GM12878 (cell line): ENCODE data around the gene ADAMTS18. TPM values are rescaled to one million over a fixed set of nuclear protein-coding genes. Genes with fewer than 3 reads are reported as not detected.

Experiments used
- ATAC-seq: fragments of 200-7000 bp; cut with Tn5 transposase; 3 replicates; pipeline ENCODE4 v1.9.1; 2020; ENCODE audit warnings: mild to moderate bottlenecking, moderate library complexity
- BruUV-seq: library from RNA; stranded (reverse); fragments of 400-500 nt; replicated peaks from 2 replicates; lab custom pipeline; 2021; lab: Mats Ljungman, UMichigan
- CTCF ChIA-PET: fragments of 300-600 bp; sonication (Branson Sonifier 250); formaldehyde crosslinking; extraction: SDS; loops from one replicate; lab custom pipeline; 2021; ENCODE audit warnings: inconsistent platforms; lab: Yijun Ruan, JAX
- POLR2A ChIA-PET: fragments of 350-600 bp; formaldehyde crosslinking; extraction: SDS; loops from one replicate; lab custom pipeline; 2021; ENCODE audit warnings: inconsistent platforms; lab: Charles Lee
- RAD21 ChIA-PET: fragments of 300-600 bp; sonication (Branson Sonifier 250); formaldehyde crosslinking; loops from one replicate; lab custom pipeline; 2023; ENCODE audit warnings: antibody characterized with exemption; ENCODE audit not compliant: unreplicated experiment; lab: Charles Lee
- SMC1A ChIA-PET: fragments of 300-600 bp; sonication (Branson Sonifier 250); formaldehyde crosslinking; loops from one replicate; lab custom pipeline; 2023; ENCODE audit not compliant: unreplicated experiment, uncharacterized antibody; lab: Charles Lee
- DNase-seq: peaks from one replicate; pipeline ENCODE4 v3.0.0-alpha.2; 2011; ENCODE audit warnings: low read depth, low spot score
- FAIRE-seq: peaks from 3 replicates; lab custom pipeline; 2011; peaks lifted over from hg19 to GRCh38; lab: Jason Lieb, UNC
- H2AFZ ChIP-seq: 2 replicates; pipeline ENCODE4 v1.6.0; 2011; ENCODE audit warnings: low read depth, low read length, control low read depth; ENCODE audit not compliant: control insufficient read depth
- H3K27ac ChIP-seq: 2 replicates; pipeline ENCODE4 v1.5.1; 2011; ENCODE audit warnings: control low read depth; ENCODE audit not compliant: control insufficient read depth, insufficient read depth
- H3K27me3 ChIP-seq, 2 experiments: replicated peaks in 1 of 2; 2 replicates each; pipeline versions ENCODE4 v1.6.0 to v1.6.1; 2011; ENCODE audit warnings: low read length in 1 of 2; ENCODE audit not compliant: control insufficient read depth in 2 of 2, insufficient read depth in 2 of 2
- H3K36me3 ChIP-seq, 2 experiments: 2 replicates each; pipeline ENCODE4 v1.5.1; 2011; ENCODE audit warnings: low read length in 1 of 2; ENCODE audit not compliant: control insufficient read depth in 2 of 2, insufficient read depth in 2 of 2
- H3K4me1 ChIP-seq: 2 replicates; pipeline ENCODE4 v1.6.1; 2011; ENCODE audit warnings: mild to moderate bottlenecking, low read length, moderate library complexity, mixed read lengths; ENCODE audit not compliant: control insufficient read depth, insufficient read depth
- H3K4me2 ChIP-seq: 2 replicates; pipeline ENCODE4 v1.6.0; 2011; ENCODE audit warnings: control low read depth; ENCODE audit not compliant: control insufficient read depth, insufficient read depth
- H3K4me3 ChIP-seq: fragments of 200-600 bp; sonication (generic); 2 replicates; pipeline ENCODE4 v1.5.1; 2016
- H3K79me2 ChIP-seq: 2 replicates; pipeline ENCODE4 v1.6.0; 2011; ENCODE audit warnings: low read length; ENCODE audit not compliant: control insufficient read depth, insufficient read depth
- H3K9ac ChIP-seq: 2 replicates; pipeline ENCODE4 v1.8.0; 2011; ENCODE audit warnings: low read length, control low read depth, mixed read lengths; ENCODE audit not compliant: control insufficient read depth, insufficient read depth
- H3K9me3 ChIP-seq: replicated peaks from 3 replicates; pipeline ENCODE4 v1.5.1; 2011; ENCODE audit warnings: mild to moderate bottlenecking, low read length; ENCODE audit not compliant: control insufficient read depth, insufficient read depth
- H4K20me1 ChIP-seq: 2 replicates; pipeline ENCODE4 v1.6.0; 2011; ENCODE audit not compliant: control insufficient read depth, insufficient read depth
- BCL3 ChIP-seq: IDR thresholded peaks from 2 replicates; pipeline ENCODE4 v1.6.1; 2011; ENCODE audit warnings: borderline replicate concordance, low read depth, mild to moderate bottlenecking, moderate library complexity, low read length; ENCODE audit not compliant: insufficient read depth, poor library complexity, severe bottlenecking
- CREB1 ChIP-seq: IDR thresholded peaks from 2 replicates; pipeline ENCODE4 v1.6.1; 2012; ENCODE audit warnings: low read depth, mild to moderate bottlenecking, inconsistent platforms
- ETV6 ChIP-seq, 2 experiments: fragments of 450-650 bp in 1 of 2; IDR thresholded peaks in 1 of 2; conservative IDR thresholded peaks in 1 of 2; 2 replicates each; pipeline ENCODE4 v1.6.1; 2014; ENCODE audit warnings: antibody characterized with exemption in 1 of 2, borderline replicate concordance in 1 of 2, low read depth in 1 of 2, mild to moderate bottlenecking in 1 of 2, moderate library complexity in 1 of 2
- FOS ChIP-seq: IDR thresholded peaks from 3 replicates; pipeline ENCODE4 v1.6.1; 2011; ENCODE audit warnings: borderline replicate concordance; ENCODE audit not compliant: insufficient read length; ENCODE audit errors: extremely low read depth
- FOXK2 ChIP-seq: fragments of 450-650 bp; IDR thresholded peaks from 2 replicates; pipeline ENCODE4 v1.6.1; 2017; ENCODE audit warnings: mild to moderate bottlenecking, moderate library complexity
- FOXM1 ChIP-seq: IDR thresholded peaks from 2 replicates; pipeline ENCODE4 v1.6.1; 2012; ENCODE audit warnings: low read depth, mild to moderate bottlenecking, inconsistent platforms, low read length, moderate library complexity
- GATAD2B ChIP-seq: fragments of 450-650 bp; conservative IDR thresholded peaks from 2 replicates; pipeline ENCODE4 v1.6.1; 2017; ENCODE audit warnings: low read depth, mild to moderate bottlenecking, moderate library complexity
- HDAC2 ChIP-seq: fragments of 200-600 bp; sonication (generic); IDR thresholded peaks from 2 replicates; pipeline ENCODE4 v1.6.1; 2017
- HDGF ChIP-seq: fragments of 450-650 bp; IDR thresholded peaks from 2 replicates; pipeline ENCODE4 v1.6.1; 2016; ENCODE audit warnings: antibody characterized with exemption
- IRF4 ChIP-seq: IDR thresholded peaks from 2 replicates; pipeline ENCODE4 v1.6.1; 2011; ENCODE audit warnings: low read depth, low read length
- JUNB ChIP-seq: IDR thresholded peaks from 2 replicates; pipeline ENCODE4 v1.6.1; 2016; ENCODE audit warnings: antibody characterized with exemption, mild to moderate bottlenecking
- MEF2A ChIP-seq: IDR thresholded peaks from 2 replicates; pipeline ENCODE4 v1.6.1; 2011; ENCODE audit warnings: low read depth, mild to moderate bottlenecking, low read length, moderate library complexity; ENCODE audit not compliant: insufficient read depth
- MLLT1 ChIP-seq: fragments of 450-650 bp; IDR thresholded peaks from 2 replicates; pipeline ENCODE4 v1.6.1; 2016; ENCODE audit warnings: mild to moderate bottlenecking
- MTA3 ChIP-seq: IDR thresholded peaks from 2 replicates; pipeline ENCODE4 v1.6.1; 2012; ENCODE audit warnings: low read length, inconsistent platforms, borderline replicate concordance
- NKRF ChIP-seq: fragments of 450-650 bp; conservative IDR thresholded peaks from 2 replicates; pipeline ENCODE4 v1.6.1; 2017; ENCODE audit warnings: mild to moderate bottlenecking, moderate library complexity
- POU2F2 ChIP-seq: IDR thresholded peaks from 3 replicates; pipeline ENCODE4 v1.6.1; 2011; ENCODE audit warnings: low read depth, mild to moderate bottlenecking, low read length, borderline replicate concordance
- SMARCA5 ChIP-seq: fragments of 450-650 bp; IDR thresholded peaks from 2 replicates; pipeline ENCODE4 v1.6.1; 2017; ENCODE audit warnings: mild to moderate bottlenecking
- ZNF274 ChIP-seq: IDR thresholded peaks from one replicate; pipeline ENCODE4 v1.8.0; 2011; ENCODE audit not compliant: insufficient read length, insufficient read depth
- WGBS: methylation state at CpG from one replicate; pipeline ENCODE4 v1.1.6; 2016; ENCODE audit warnings: low lambda C conversion rate; ENCODE audit not compliant: insufficient replicate concordance, insufficient coverage; ENCODE audit errors: missing lambda C conversion rate; 5-methylcytosine and 5-hydroxymethylcytosine counted together
- in situ Hi-C: fragments of 300-500 bp; cut with MboI; formaldehyde crosslinking; loops from 9 replicates; pipeline ENCODE4 v1.14.3; 2018; ENCODE audit warnings: mixed read lengths
- intact Hi-C: fragments of 100-400 bp; cut with micrococcal nuclease; formaldehyde crosslinking; loops from one replicate; pipeline ENCODE4 v1.14.2; 2022; ENCODE audit not compliant: unreplicated experiment
- polyA plus RNA-seq, 11 experiments: library from polyadenylated mRNA; depleted of rRNA in 4 of 11; unstranded in 6 of 11; stranded (reverse) in 5 of 11; fragments of >200 nt; fragmentation: Nextera tagmentation in 4 of 11; fragmentation: Illumina TruSeq in 1 of 11; extraction: Ambion mirVana in 4 of 11; extraction: Trizol in 1 of 11; gene quantifications; 1 replicate in 1 of 11; 2 replicates in 10 of 11; pipeline versions ENCODE4 v1.2.1 to v1.2.3, GENCODE V29; 2011 to 2016; ENCODE audit warnings: inconsistent platforms in 2 of 11, missing spikeins in 2 of 11, low read depth in 1 of 11
- total RNA-seq, 4 experiments: library from RNA; depleted of rRNA in 3 of 4; stranded (reverse); fragments of >200 nt in 3 of 4; fragmentation: Illumina TruSeq in 1 of 4; extraction: Trizol in 1 of 4; gene quantifications; 2 replicates each; pipeline versions ENCODE4 v1.2.1 to v1.2.3, GENCODE V29; 2013 to 2021

The ADAMTS18 gene
- total and polyA plus RNA-seq, 10 of the 15 experiments (the other 5 are each of a cell fraction or from before 2014, with no cell fraction given), result not detected

GRCh38 chr16:77300256-77300655 is 134.6 kb downstream of the ADAMTS18 start (continued):
- no peak for TF ChIP-seq IRF4

GRCh38 chr16:77299395-77299794 is 135.4 kb downstream of the ADAMTS18 start:
- DNase-seq (peak; percentile 17), ATAC-seq (peak; percentile 59), FAIRE-seq (peak; percentile 31)
- in situ Hi-C loops (no loop called here), intact Hi-C loops (no loop called here)
- ChIA-PET POLR2A (no interaction called here), SMC1A (no interaction called here), RAD21 (no interaction called here), CTCF (interaction anchor here (0.7 kb wide), 1 partner anchor 1593 kb away, joined by 3 read pairs; no protein-coding TSS in a partner anchor)
- no TSS peak for BruUV-seq
- 6% methylated on average over 1 of the region's 1 CpG for WGBS
- Histone ChIP-seq H3K9me3 (no peaks in the 10 kb centered on the region), H3K79me2 (no peaks in the 10 kb centered on the region), H3K4me2 (no peak overlapping the region), H3K9ac (no peak overlapping the region), H3K27me3 (no peaks in the 10 kb centered on the region), H3K4me3 (no peak overlapping the region), H4K20me1 (no peaks in the 10 kb centered on the region), H2AFZ (no peak overlapping the region), H3K36me3 (no peaks in the 10 kb centered on the region), H3K27ac (no peak overlapping the region), H3K4me1 (no peaks in the 10 kb centered on the region; the same call in 1 of the 2 replicates)
- TF ChIP-seq FOS (no peak), MTA3 (no peak), NKRF (no peak), FOXK2 (no peak), HDGF (no peak), BCL3 (no peak), ETV6 (conservative IDR thresholded peaks at IDR 0.05 in 1 of 2, IDR thresholded peaks at IDR 0.05 in 1 of 2; ENCODE audit: borderline replicate concordance in 1 of 2, low read depth in 1 of 2) (0 out of 4 replicates have a peak, but pooled peaks of 1 of the 2 experiments have one; percentile 45), POU2F2 (no peak), FOXM1 (no peak), ZNF274 (no peak), SMARCA5 (no peak), MEF2A (peak; percentile 51; the same call in 1 of the 2 replicates), MLLT1 (no peak), CREB1 (no peak), JUNB (no peak), GATAD2B (no peak), HDAC2 (no peak)
